ENCODE data around the gene GNAT2. TPM values are rescaled to one million over a fixed set of nuclear protein-coding genes. Genes with fewer than 3 reads are reported as not detected.
A peak's percentile ranks its signal among the peaks of the same experiment; 100 is the strongest.

GNAT2 gene
- total RNA-seq, 2 experiments from 2014 or later = not detected

GRCh38 chr1:109654519-109654918 lies 35.1 kb upstream of the GNAT2 start:
- intact Hi-C loops (cut with DNase I, micrococcal nuclease) = no loop called here
- H3K27me3 Mint-ChIP-seq = no peaks in the 10 kb centered on the region

DNA sequence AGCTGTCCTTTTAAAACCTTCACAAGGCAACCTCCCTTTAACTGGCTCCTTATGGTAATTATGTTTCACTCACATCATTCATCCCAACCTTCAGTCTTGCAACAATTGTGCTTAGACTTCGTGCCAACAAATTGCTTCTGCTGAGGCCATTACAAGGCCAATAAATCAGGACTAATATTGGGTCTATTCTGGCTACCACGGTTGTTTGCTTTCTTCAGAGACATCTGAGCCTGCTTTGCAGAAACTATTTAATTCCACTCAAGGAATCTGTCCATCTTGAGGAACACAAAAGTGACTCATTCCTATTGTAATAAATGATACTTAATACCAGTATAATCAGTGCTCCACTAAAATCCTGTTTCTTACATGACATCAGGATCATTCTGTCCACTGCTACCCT lies 33.9 kb upstream of the GNAT2 start:
- TF ChIP-seq, protein P1, sequence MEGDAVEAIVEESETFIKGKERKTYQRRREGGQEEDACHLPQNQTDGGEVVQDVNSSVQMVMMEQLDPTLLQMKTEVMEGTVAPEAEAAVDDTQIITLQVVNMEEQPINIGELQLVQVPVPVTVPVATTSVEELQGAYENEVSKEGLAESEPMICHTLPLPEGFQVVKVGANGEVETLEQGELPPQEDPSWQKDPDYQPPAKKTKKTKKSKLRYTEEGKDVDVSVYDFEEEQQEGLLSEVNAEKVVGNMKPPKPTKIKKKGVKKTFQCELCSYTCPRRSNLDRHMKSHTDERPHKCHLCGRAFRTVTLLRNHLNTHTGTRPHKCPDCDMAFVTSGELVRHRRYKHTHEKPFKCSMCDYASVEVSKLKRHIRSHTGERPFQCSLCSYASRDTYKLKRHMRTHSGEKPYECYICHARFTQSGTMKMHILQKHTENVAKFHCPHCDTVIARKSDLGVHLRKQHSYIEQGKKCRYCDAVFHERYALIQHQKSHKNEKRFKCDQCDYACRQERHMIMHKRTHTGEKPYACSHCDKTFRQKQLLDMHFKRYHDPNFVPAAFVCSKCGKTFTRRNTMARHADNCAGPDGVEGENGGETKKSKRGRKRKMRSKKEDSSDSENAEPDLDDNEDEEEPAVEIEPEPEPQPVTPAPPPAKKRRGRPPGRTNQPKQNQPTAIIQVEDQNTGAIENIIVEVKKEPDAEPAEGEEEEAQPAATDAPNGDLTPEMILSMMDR (IDR thresholded peaks at IDR 0.05) = no peak
- Mint-ChIP-seq H3K4me3 (peak overlapping the region; percentile 6), H3K4me1 (ENCODE audit: low read depth) (peaks cover 37% of the 10 kb centered on the region), H3K36me3 (ENCODE audit: low read depth) (peaks cover 13% of the 10 kb centered on the region), H3K9me3 (no peaks in the 10 kb centered on the region), H3K27me3 (no peaks in the 10 kb centered on the region), H3K27ac (no peak overlapping the region)
- ChIA-PET CTCF (interaction anchor here (1.3 to 5.4 kb wide), 2 partner anchors 13 to 124 kb away, joined by 3 to 38 read pairs; no protein-coding TSS in a partner anchor), POLR2A (interaction anchor here (1.1 kb wide), 1 partner anchor 105 kb away, joined by 3 read pairs; the partner anchor contains the start of gene GNAI3)
- no peak for ATAC-seq (ENCODE audit: poor library complexity)
- Histone ChIP-seq H3K27ac (ENCODE audit: low read depth in 1 of 2, low read length in 2 of 2) (no peak overlapping the region), H3K9me3 (ENCODE audit: control insufficient read depth in 1 of 2, insufficient read depth in 1 of 2, low read length in 2 of 2) (no peaks in the 10 kb centered on the region), H3K4me3 (ENCODE audit: low read length) (no peak overlapping the region), H3K27me3 (ENCODE audit: control insufficient read depth in 1 of 2, insufficient read depth in 2 of 2, low read length in 2 of 2) (no peaks in the 10 kb centered on the region), H3K36me3 (ENCODE audit: insufficient read depth, low read length) (no peaks in the 10 kb centered on the region), H3K4me1 (ENCODE audit: insufficient read depth, low read length) (peaks cover 16% of the 10 kb centered on the region)
- DNase-seq = no peak
- intact Hi-C loops (cut with DNase I, micrococcal nuclease) = no loop called here

More at GRCh38 chr1:109654519-109654918, 35.1 kb upstream of the GNAT2 start:
- Mint-ChIP-seq H3K9me3 (no peaks in the 10 kb centered on the region), H3K36me3 (ENCODE audit: low read depth) (peaks cover 25% of the 10 kb centered on the region), H3K4me1 (ENCODE audit: low read depth) (peaks cover 41% of the 10 kb centered on the region), H3K27ac (peak overlapping the region; percentile 87), H3K4me3 (peak overlapping the region; percentile 98)
- ChIA-PET CTCF (interaction anchor here (1.4 kb wide), 1 partner anchor 14 kb away, joined by 5 read pairs; no protein-coding TSS in a partner anchor), POLR2A (interaction anchor here (2.3 to 2.7 kb wide), 2 partner anchors 14 to 330 kb away, joined by 5 to 9 read pairs; partner anchors contain the start of gene AHCYL1)
- no peaks in the 10 kb centered on the region for H3K36me3 ChIP-seq (ENCODE audit: insufficient read depth, low read length)
- TF ChIP-seq, protein P1 (IDR thresholded peaks at IDR 0.05) = no peak
- no peaks in the 10 kb centered on the region for H3K9me3 ChIP-seq (ENCODE audit: control insufficient read depth in 1 of 2, insufficient read depth in 1 of 2, low read length in 2 of 2)
- H3K27me3 ChIP-seq (ENCODE audit: control insufficient read depth in 1 of 2, insufficient read depth in 2 of 2, low read length in 2 of 2) = no peaks in the 10 kb centered on the region
- peaks cover 16% of the 10 kb centered on the region for H3K4me1 ChIP-seq (ENCODE audit: insufficient read depth, low read length)
- DNase-seq (no peak), ATAC-seq (ENCODE audit: poor library complexity) (no peak)
- no peak overlapping the region for H3K27ac ChIP-seq (ENCODE audit: low read depth in 1 of 2, low read length in 2 of 2)
- no peak overlapping the region for H3K4me3 ChIP-seq (ENCODE audit: low read length)

- H3K4me1 Mint-ChIP-seq (ENCODE audit: low read depth) = peaks cover 30% of the 10 kb centered on the region
- peaks cover 10% of the 10 kb centered on the region for H3K36me3 Mint-ChIP-seq (ENCODE audit: low read depth)
- H3K27me3 ChIP-seq (ENCODE audit: control insufficient read depth in 1 of 2, insufficient read depth in 2 of 2, low read length in 2 of 2) = no peaks in the 10 kb centered on the region
- ChIA-PET CTCF (interaction anchor here (1.2 to 5.4 kb wide), 3 partner anchors 12 to 125 kb away, joined by 3 to 38 read pairs (median 3); no protein-coding TSS in a partner anchor), POLR2A (interaction anchor here (1.1 kb wide), 1 partner anchor 104 kb away, joined by 3 read pairs; the partner anchor contains the start of gene GNAI3)
- no peaks in the 10 kb centered on the region for H3K27me3 Mint-ChIP-seq
- no peaks in the 10 kb centered on the region for H3K9me3 ChIP-seq (ENCODE audit: control insufficient read depth in 1 of 2, insufficient read depth in 1 of 2, low read length in 2 of 2)
- H3K4me3 ChIP-seq (ENCODE audit: low read length) = no peak overlapping the region
- no peak overlapping the region for H3K27ac ChIP-seq (ENCODE audit: low read depth in 1 of 2, low read length in 2 of 2)
- H3K9me3 Mint-ChIP-seq = no peaks in the 10 kb centered on the region
- DNase-seq (no peak), ATAC-seq (ENCODE audit: poor library complexity) (no peak)
- TF ChIP-seq, protein P1 (IDR thresholded peaks at IDR 0.05) = no peak
- peaks cover 16% of the 10 kb centered on the region for H3K4me1 ChIP-seq (ENCODE audit: insufficient read depth, low read length)
- H3K27ac Mint-ChIP-seq = no peak overlapping the region
- no peak overlapping the region for H3K4me3 Mint-ChIP-seq
- no peaks in the 10 kb centered on the region for H3K36me3 ChIP-seq (ENCODE audit: insufficient read depth, low read length)
- intact Hi-C loops (cut with DNase I, micrococcal nuclease) = no loop called here
These were observed 33.0 kb upstream of the GNAT2 start for GRCh38 chr1:109652402-109652801.
